Skeletal muscle satellite cell (primary cell): ENCODE data around the gene NAT10.
"Not testable (repeated sequence)": the region's sequence is repeated elsewhere in the genome, so short reads cannot be mapped to it uniquely, and the experiment has no call there.

Experiments used
- H3K27me3 ChIP-seq: 2 replicates; pipeline ENCODE4 v1.7.0; 2013; ENCODE audit warnings: low read length; ENCODE audit not compliant: control insufficient read depth, insufficient read depth
- H3K36me3 ChIP-seq: 2 replicates; pipeline ENCODE4 v1.7.0; 2013; ENCODE audit warnings: mild to moderate bottlenecking, control low read depth, low read length; ENCODE audit not compliant: insufficient read depth
- H3K4me1 ChIP-seq: 2 replicates; pipeline ENCODE4 v1.7.0; 2013; ENCODE audit warnings: low read length; ENCODE audit not compliant: control insufficient read depth, insufficient read depth
- H3K4me2 ChIP-seq: 2 replicates; pipeline ENCODE4 v1.7.0; 2013; ENCODE audit warnings: mild to moderate bottlenecking, low read length
- H3K4me3 ChIP-seq: 2 replicates; pipeline ENCODE4 v1.7.0; 2013; ENCODE audit warnings: low read length
- H3K9ac ChIP-seq: 2 replicates; pipeline ENCODE4 v1.7.0; 2013; ENCODE audit warnings: mild to moderate bottlenecking, low read depth, low read length, moderate library complexity
- H3K9me3 ChIP-seq: replicated peaks from 2 replicates; pipeline ENCODE4 v1.7.0; 2013; ENCODE audit warnings: mild to moderate bottlenecking, control low read depth, low read length

NAT10 gene

GRCh38 chr11:34074391-34074790 is 31.0 kb upstream of the NAT10 start:
- no peaks in the 10 kb centered on the region for H3K9me3 ChIP-seq

GRCh38 chr11:34075178-34075820 is 30.1 kb upstream of the NAT10 start:
- H3K4me3 ChIP-seq: peak overlapping the region; percentile 44
- H3K27me3 ChIP-seq: no peaks in the 10 kb centered on the region
- H3K4me1 ChIP-seq: peaks cover 21% of the 10 kb centered on the region
- H3K36me3 ChIP-seq: peaks cover 70% of the 10 kb centered on the region
- no peaks in the 10 kb centered on the region for H3K9me3 ChIP-seq
- H3K9ac ChIP-seq: peak overlapping the region; percentile 39
- peak overlapping the region; percentile 73 for H3K4me2 ChIP-seq

More at GRCh38 chr11:34074391-34074790, 31.0 kb upstream of the NAT10 start:
- Histone ChIP-seq H3K27me3 (no peaks in the 10 kb centered on the region), H3K36me3 (peaks cover 67% of the 10 kb centered on the region), H3K4me1 (peaks cover 21% of the 10 kb centered on the region), H3K4me3 (no peak overlapping the region), H3K9ac (no peak overlapping the region), H3K4me2 (no peak overlapping the region)

GRCh38 chr11:34080609-34081008 is 24.8 kb upstream of the NAT10 start:
- Histone ChIP-seq H3K4me1 (peaks cover 6% of the 10 kb centered on the region), H3K36me3 (peaks cover 94% of the 10 kb centered on the region)

GRCh38 chr11:34084637-34085036 is 20.8 kb upstream of the NAT10 start:
- H3K9ac ChIP-seq: no peak overlapping the region
- no peaks in the 10 kb centered on the region for H3K9me3 ChIP-seq
- no peaks in the 10 kb centered on the region for H3K4me1 ChIP-seq
- H3K4me3 ChIP-seq: no peak overlapping the region
- no peaks in the 10 kb centered on the region for H3K27me3 ChIP-seq
- H3K36me3 ChIP-seq: peaks cover 91% of the 10 kb centered on the region
- H3K4me2 ChIP-seq: no peak overlapping the region

More at GRCh38 chr11:34080609-34081008, 24.8 kb upstream of the NAT10 start:
- Histone ChIP-seq H3K9me3 (no peaks in the 10 kb centered on the region), H3K9ac (no peak overlapping the region), H3K4me3 (no peak overlapping the region), H3K4me2 (no peak overlapping the region), H3K27me3 (no peaks in the 10 kb centered on the region)

GRCh38 chr11:34086554-34087283 is 18.7 kb upstream of the NAT10 start:
- Histone ChIP-seq H3K4me2 (no peak overlapping the region), H3K9me3 (no peaks in the 10 kb centered on the region), H3K36me3 (peaks cover 93% of the 10 kb centered on the region), H3K9ac (no peak overlapping the region), H3K4me1 (no peaks in the 10 kb centered on the region), H3K4me3 (no peak overlapping the region), H3K27me3 (no peaks in the 10 kb centered on the region)

GRCh38 chr11:34091825-34092224 is 13.6 kb upstream of the NAT10 start:
- Histone ChIP-seq H3K4me3 (no peak overlapping the region), H3K36me3 (peaks cover 91% of the 10 kb centered on the region), H3K9ac (no peak overlapping the region), H3K4me2 (no peak overlapping the region), H3K27me3 (no peaks in the 10 kb centered on the region), H3K9me3 (no peaks in the 10 kb centered on the region), H3K4me1 (no peaks in the 10 kb centered on the region)

GRCh38 chr11:34094900-34095299 is 10.5 kb upstream of the NAT10 start:
- H3K4me3 ChIP-seq, H3K9ac ChIP-seq, H3K9me3 ChIP-seq, H3K27me3 ChIP-seq, H3K4me1 ChIP-seq, H3K4me2 ChIP-seq: not testable (repeated sequence)
- H3K36me3 ChIP-seq: peaks cover 97% of the 10 kb centered on the region

- no peaks in the 10 kb centered on the region for H3K27me3 ChIP-seq
- H3K4me3 ChIP-seq: no peak overlapping the region
- no peaks in the 10 kb centered on the region for H3K9me3 ChIP-seq
- peaks cover 90% of the 10 kb centered on the region for H3K36me3 ChIP-seq
- no peak overlapping the region for H3K4me2 ChIP-seq
- H3K4me1 ChIP-seq: peaks cover under 1% of the 10 kb centered on the region
- H3K9ac ChIP-seq: no peak overlapping the region
Measured at GRCh38 chr11:34098813-34099212, 6.6 kb upstream of the NAT10 start.

GRCh38 chr11:34104680-34105078 is 750 bp upstream of the NAT10 start:
- H3K9me3 ChIP-seq: no peaks in the 10 kb centered on the region
- H3K4me2 ChIP-seq: peak overlapping the region; percentile 85
- peak overlapping the region; percentile 85 for H3K4me3 ChIP-seq
- H3K9ac ChIP-seq: peak overlapping the region; percentile 86
- peaks cover 50% of the 10 kb centered on the region for H3K36me3 ChIP-seq
- peaks cover 23% of the 10 kb centered on the region for H3K4me1 ChIP-seq
- H3K27me3 ChIP-seq: no peaks in the 10 kb centered on the region

- H3K4me3 ChIP-seq: peak overlapping the region; percentile 85
- no peaks in the 10 kb centered on the region for H3K9me3 ChIP-seq
- H3K9ac ChIP-seq: peak overlapping the region; percentile 86
- no peaks in the 10 kb centered on the region for H3K27me3 ChIP-seq
- peak overlapping the region; percentile 85 for H3K4me2 ChIP-seq
- peaks cover 47% of the 10 kb centered on the region for H3K36me3 ChIP-seq
- peaks cover 23% of the 10 kb centered on the region for H3K4me1 ChIP-seq
Measured at GRCh38 chr11:34105957-34106504, 602 bp downstream of the NAT10 start.

- Histone ChIP-seq H3K27me3 (no peaks in the 10 kb centered on the region), H3K9me3 (no peaks in the 10 kb centered on the region), H3K4me1 (peaks cover 4% of the 10 kb centered on the region), H3K4me2 (no peak overlapping the region), H3K4me3 (no peak overlapping the region), H3K9ac (no peak overlapping the region), H3K36me3 (peaks cover 74% of the 10 kb centered on the region)
Measured at GRCh38 chr11:34111722-34112270, 6.4 kb downstream of the NAT10 start.
